GM19438 (cell line): Measurements from ENCODE around the gene TAC4.

Source experiments
- ATAC-seq: cut with Tn5 transposase; IDR thresholded peaks from one replicate; pipeline ENCODE4 v1.9.1; 2021; ENCODE audit warnings: low read depth; ENCODE audit not compliant: unreplicated experiment

Gene TAC4

DNA sequence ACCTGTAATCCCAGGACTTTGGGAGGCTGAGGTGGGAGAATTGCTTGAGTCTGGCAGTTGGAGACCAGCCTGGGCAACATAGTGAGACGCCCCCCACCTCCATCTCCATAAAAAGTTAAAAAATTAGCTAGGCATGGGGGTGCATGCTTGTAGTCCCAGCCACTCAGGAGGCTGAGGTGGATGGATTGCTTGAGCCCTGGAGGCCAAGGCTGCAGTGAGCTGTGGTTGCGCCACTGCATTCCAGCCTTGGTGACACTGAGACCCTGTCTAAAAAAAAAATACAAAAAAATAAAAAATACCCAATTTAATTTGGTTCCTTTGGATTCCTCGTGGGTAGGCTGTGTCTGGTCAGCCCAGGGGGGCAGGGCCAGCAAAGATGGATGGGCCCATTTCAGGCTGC, 26.1 kb upstream of the TAC4 start:
- no peak for ATAC-seq

GRCh38 chr17:49873466-49873865, 25.6 kb upstream of the TAC4 start:
- ATAC-seq: no peak

- ATAC-seq: no peak
These were observed 25.0 kb upstream of the TAC4 start for GRCh38 chr17:49872754-49873377.

- no peak for ATAC-seq
These were observed 23.3 kb upstream of the TAC4 start for GRCh38 chr17:49871211-49871610.

- no peak for ATAC-seq
These were observed 22.4 kb upstream of the TAC4 start for GRCh38 chr17:49870298-49870697.

- ATAC-seq: no peak
These were observed 21.1 kb upstream of the TAC4 start for GRCh38 chr17:49869038-49869374.

GRCh38 chr17:49866882-49867413, 19.1 kb upstream of the TAC4 start:
- ATAC-seq: no peak

GRCh38 chr17:49866019-49866380, 18.1 kb upstream of the TAC4 start:
- ATAC-seq: no peak

DNA sequence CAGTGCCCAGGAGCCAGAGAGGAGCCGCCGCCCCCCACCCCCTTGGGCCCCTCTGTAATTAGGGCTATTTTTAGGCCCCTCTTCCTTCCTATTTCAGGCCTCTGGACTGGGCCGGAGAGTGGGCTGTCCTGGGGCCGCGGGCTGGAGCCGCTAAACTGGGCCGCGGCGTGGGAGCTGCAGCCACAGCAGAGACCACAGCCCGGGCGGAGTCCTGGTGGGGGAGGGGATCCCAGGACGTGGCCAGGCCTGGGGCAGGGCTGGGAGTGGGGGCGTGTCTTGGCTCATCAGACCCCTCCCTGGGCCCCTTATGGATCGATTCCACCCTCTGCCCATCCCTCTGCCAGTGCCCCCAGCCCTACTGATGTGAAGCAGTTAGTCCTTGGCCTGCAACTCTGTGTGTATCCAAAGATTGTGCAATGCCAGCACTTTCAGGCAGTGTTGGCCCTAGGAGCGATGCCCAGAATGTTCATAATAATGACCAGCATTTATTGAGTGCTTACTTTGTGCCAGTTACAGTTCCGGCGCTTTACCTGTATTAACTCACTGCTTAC, 15.0 kb upstream of the TAC4 start:
- ATAC-seq: no peak

DNA sequence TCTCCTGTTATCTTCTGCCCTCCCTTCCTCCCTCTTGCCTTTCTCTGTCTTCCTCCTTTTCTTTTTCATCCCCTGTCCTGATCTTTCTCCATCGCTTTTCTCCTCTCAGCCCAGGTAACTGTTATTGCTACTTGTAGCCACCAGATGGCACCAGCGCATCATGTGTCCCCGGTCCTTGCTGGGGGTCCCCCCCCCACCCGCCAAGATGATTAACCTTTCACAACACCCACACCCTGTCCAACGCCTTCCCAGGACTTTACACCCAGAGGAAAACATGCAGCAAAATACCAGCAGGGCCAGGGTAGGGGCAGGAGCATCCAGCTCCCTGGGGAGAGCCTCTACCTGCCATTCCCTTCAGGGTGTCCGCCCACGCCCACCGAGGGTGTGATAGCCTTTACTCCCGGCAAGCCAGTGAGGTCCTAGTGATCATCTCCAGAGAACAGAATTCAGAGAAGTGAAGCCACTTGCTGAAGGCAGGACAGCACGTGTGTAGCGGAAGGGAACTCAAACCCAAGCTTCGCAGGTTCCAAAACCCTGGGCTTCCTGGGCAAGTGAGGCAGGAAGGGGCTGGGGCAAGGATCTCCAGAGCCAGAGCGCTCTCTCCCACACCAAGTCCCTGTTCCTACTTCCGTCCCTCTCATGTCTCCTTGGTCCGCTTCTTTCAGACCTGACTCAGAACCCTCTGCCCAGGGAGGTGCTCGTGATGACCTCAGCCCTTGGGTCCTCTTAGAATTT, 13.4 kb upstream of the TAC4 start:
- ATAC-seq: no peak

GRCh38 chr17:49859991-49860953, 12.4 kb upstream of the TAC4 start:
- no peak for ATAC-seq

GRCh38 chr17:49858796-49859195, 10.9 kb upstream of the TAC4 start:
- no peak for ATAC-seq

GRCh38 chr17:49854126-49854525, 6.3 kb upstream of the TAC4 start:
- ATAC-seq: no peak

DNA sequence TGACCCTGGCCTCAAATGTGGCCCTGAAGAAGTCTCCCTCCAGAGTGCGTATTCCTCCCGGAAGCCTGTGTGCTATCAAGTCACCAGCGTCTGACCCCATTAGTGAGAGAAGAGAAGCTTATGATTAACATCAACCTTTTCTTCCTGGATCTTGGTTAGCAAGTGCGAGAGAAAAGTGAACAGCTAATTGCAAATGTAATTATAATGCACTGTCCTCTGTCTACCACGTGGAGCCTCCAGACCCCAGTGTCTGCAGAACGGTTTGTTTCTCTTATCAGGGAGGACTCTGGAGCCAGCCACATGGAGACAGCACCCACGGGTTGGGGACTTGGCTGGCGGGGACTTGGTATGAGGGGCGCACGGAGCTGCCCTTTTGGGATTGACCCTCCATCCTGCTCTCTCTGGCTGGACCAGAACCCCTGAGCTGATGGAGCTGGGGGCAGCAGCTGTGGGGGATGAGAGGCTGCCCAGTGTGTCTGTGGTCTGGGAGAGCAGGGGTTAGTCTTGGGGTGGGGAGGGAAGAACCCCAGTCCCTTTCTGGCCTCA, 5.7 kb upstream of the TAC4 start:
- no peak for ATAC-seq

- no peak for ATAC-seq
These were observed 3.8 kb upstream of the TAC4 start for GRCh38 chr17:49851387-49852291.

GRCh38 chr17:49850772-49851386, 3.0 kb upstream of the TAC4 start:
- ATAC-seq: no peak

DNA sequence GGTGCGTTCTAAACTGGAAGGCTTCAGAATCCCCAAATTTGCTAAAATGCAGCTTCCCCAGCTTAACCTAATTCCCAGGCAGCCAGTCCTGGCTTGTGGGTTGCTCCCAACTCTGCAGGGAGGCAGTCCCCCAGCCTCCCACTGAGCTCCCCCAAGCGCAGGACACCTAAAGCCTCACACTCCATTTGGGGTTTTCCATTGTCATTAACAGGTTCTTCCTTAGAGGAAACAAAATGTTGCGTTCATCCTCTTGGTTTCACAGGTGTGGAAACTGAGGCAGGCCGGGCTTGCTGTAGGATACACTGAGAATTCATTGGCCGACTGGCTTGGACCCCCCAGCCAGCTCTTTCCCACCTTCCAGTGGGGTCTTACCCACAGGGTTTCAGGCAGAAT, 2.3 kb upstream of the TAC4 start:
- ATAC-seq: no peak

DNA sequence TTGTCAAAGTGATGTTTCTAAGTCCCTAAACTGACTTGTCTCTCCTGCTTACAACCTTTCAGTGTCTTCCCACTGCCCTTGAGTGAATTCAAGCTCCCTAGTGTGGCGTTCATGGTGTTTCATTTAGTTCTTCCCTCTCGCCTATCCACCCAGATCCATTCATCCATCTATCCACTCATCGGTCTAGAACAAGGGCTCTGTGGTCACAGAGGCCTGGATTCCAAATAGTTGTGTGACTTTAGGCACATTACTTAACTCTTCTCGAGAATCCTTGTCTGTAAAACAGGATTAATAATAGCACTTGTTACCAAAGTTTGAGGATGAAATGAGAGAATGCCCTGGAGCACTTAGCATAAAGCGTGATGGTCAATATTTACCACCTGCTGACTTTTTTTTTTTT, 870 bp upstream of the TAC4 start:
- no peak for ATAC-seq
